Measurements from ENCODE around the gene OR2T1.

OR2T1 gene

DNA sequence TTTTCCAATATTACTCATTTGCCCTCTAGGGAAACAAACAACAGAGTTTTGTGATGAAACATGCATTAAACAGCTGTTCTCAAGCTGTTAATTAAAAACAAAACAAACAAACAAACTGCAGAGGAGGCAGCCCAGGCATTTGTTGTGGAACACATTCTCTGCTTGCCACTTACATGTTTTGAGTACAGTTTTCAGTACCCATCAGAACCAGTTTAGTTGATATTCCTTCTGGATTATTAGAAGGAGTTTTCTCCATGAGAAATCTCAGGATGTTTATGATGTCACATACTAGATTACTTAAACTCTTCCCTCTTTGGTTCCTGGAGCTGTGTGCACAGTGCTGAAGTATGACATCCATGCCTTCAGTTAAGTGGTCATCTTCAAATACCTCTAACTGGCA is 27.4 kb upstream of the OR2T1 start, which contains the start of gene OR2T6:
Gene OR2T6 (plus strand): TSS at position 301 of the 400 bp plus-strand sequence. CDS start 11,863 bp downstream, outside the sequence.
- H3K4me1 ChIP-seq (ENCODE audit: insufficient read depth, low read length, severe bottlenecking), result no peaks in the 10 kb centered on the region
- TF ChIP-seq, protein P1, sequence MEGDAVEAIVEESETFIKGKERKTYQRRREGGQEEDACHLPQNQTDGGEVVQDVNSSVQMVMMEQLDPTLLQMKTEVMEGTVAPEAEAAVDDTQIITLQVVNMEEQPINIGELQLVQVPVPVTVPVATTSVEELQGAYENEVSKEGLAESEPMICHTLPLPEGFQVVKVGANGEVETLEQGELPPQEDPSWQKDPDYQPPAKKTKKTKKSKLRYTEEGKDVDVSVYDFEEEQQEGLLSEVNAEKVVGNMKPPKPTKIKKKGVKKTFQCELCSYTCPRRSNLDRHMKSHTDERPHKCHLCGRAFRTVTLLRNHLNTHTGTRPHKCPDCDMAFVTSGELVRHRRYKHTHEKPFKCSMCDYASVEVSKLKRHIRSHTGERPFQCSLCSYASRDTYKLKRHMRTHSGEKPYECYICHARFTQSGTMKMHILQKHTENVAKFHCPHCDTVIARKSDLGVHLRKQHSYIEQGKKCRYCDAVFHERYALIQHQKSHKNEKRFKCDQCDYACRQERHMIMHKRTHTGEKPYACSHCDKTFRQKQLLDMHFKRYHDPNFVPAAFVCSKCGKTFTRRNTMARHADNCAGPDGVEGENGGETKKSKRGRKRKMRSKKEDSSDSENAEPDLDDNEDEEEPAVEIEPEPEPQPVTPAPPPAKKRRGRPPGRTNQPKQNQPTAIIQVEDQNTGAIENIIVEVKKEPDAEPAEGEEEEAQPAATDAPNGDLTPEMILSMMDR (IDR thresholded peaks at IDR 0.05; ENCODE audit: low read length), result no peak
- no peak for TF ChIP-seq EZH2 (IDR thresholded peaks at IDR 0.05; ENCODE audit: borderline replicate concordance, low read length)

DNA sequence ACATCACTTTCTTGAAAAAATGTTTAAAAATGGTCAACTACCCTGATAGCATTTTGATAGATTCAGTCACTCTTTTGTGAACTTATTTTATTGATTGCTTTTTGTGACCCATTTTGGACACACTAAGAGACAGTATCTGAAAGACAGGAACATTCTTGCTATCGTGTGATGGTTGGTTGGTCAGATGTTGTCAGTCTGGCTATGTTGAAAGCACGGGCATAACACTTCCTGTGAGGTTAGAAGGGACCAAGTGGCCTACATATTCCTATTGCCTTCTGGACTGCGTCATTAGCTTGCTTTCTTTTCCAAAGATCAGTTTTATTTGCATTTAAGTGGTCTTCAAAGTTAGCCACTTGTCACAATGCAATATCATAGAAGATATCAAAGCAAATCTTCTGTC is 25.9 kb upstream of the OR2T1 start:
- Histone ChIP-seq H3K36me3 (ENCODE audit: insufficient read depth, low read length) (no peaks in the 10 kb centered on the region), H3K27me3 (ENCODE audit: insufficient read depth, low read length) (no peaks in the 10 kb centered on the region), H3F3A (ENCODE audit: insufficient read depth, low read length) (no peaks in the 10 kb centered on the region), H3K9me3 (ENCODE audit: low read length) (no peaks in the 10 kb centered on the region), H3K4me2 (ENCODE audit: low read length) (no peak overlapping the region), H3K9ac (ENCODE audit: low read length) (no peak overlapping the region), H2AFZ (ENCODE audit: low read length) (no peak overlapping the region), H3K4me1 (ENCODE audit: insufficient read depth, low read length, severe bottlenecking) (no peaks in the 10 kb centered on the region), H3K27ac (ENCODE audit: low read depth, low read length, poor library complexity, severe bottlenecking) (no peak overlapping the region), H3K4me3 (ENCODE audit: low read depth, low read length, poor library complexity, severe bottlenecking) (no peak overlapping the region), H4K20me1 (ENCODE audit: insufficient read depth, low read length) (no peaks in the 10 kb centered on the region), H3K9me2 (ENCODE audit: low read depth, low read length) (no peaks in the 10 kb centered on the region), H3K79me2 (ENCODE audit: insufficient read depth, low read length) (no peaks in the 10 kb centered on the region)
- TF ChIP-seq, protein P1 (IDR thresholded peaks at IDR 0.05; ENCODE audit: low read length), result no peak
- TF ChIP-seq EZH2 (IDR thresholded peaks at IDR 0.05; ENCODE audit: borderline replicate concordance, low read length), result no peak

More for the DNA sequence above, 27.4 kb upstream of the OR2T1 start, which contains the start of gene OR2T6:
- Histone ChIP-seq H3K27me3 (ENCODE audit: insufficient read depth, low read length) (no peaks in the 10 kb centered on the region), H3K9ac (ENCODE audit: low read length) (no peak within 1 kb of the TSS), H3K9me2 (ENCODE audit: low read depth, low read length) (no peaks in the 10 kb centered on the region), H3F3A (ENCODE audit: insufficient read depth, low read length) (no peaks in the 10 kb centered on the region), H3K9me3 (ENCODE audit: low read length) (no peaks in the 10 kb centered on the region), H3K4me3 (ENCODE audit: low read depth, low read length, poor library complexity, severe bottlenecking) (no peak within 1 kb of the TSS), H2AFZ (ENCODE audit: low read length) (no peak within 1 kb of the TSS), H3K27ac (ENCODE audit: low read depth, low read length, poor library complexity, severe bottlenecking) (no peak within 1 kb of the TSS), H3K79me2 (ENCODE audit: insufficient read depth, low read length) (no peaks in the 10 kb centered on the region), H4K20me1 (ENCODE audit: insufficient read depth, low read length) (no peaks in the 10 kb centered on the region), H3K36me3 (ENCODE audit: insufficient read depth, low read length) (no peaks in the 10 kb centered on the region), H3K4me2 (ENCODE audit: low read length) (no peak within 1 kb of the TSS)

DNA sequence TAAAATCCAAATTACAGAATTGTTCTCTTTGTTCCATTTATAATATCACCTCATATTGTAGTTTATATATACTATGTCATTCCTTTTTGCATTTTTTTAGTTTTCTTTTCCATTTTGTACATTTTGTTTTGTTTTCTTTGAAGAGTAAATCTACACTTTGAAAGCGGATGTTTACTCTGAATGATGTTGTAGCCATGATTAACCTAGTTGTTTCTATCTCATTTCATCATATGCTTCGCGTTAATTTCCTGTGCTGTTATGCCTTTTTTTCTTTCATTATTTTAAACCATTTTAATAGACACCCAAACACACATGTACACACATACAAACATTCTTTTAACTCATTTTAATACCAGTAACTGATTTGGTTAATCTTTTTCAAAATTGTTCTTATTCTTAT is 22.0 kb upstream of the OR2T1 start:
- Histone ChIP-seq H4K20me1 (ENCODE audit: insufficient read depth, low read length) (no peaks in the 10 kb centered on the region), H3F3A (ENCODE audit: insufficient read depth, low read length) (no peaks in the 10 kb centered on the region), H3K4me2 (ENCODE audit: low read length) (no peak overlapping the region), H3K79me2 (ENCODE audit: insufficient read depth, low read length) (no peaks in the 10 kb centered on the region), H3K9me3 (ENCODE audit: low read length) (no peaks in the 10 kb centered on the region), H3K27me3 (ENCODE audit: insufficient read depth, low read length) (no peaks in the 10 kb centered on the region), H2AFZ (ENCODE audit: low read length) (no peak overlapping the region), H3K9ac (ENCODE audit: low read length) (no peak overlapping the region), H3K9me2 (ENCODE audit: low read depth, low read length) (no peaks in the 10 kb centered on the region), H3K4me3 (ENCODE audit: low read depth, low read length, poor library complexity, severe bottlenecking) (no peak overlapping the region), H3K27ac (ENCODE audit: low read depth, low read length, poor library complexity, severe bottlenecking) (no peak overlapping the region), H3K4me1 (ENCODE audit: insufficient read depth, low read length, severe bottlenecking) (no peaks in the 10 kb centered on the region), H3K36me3 (ENCODE audit: insufficient read depth, low read length) (no peaks in the 10 kb centered on the region)
- TF ChIP-seq, protein P1 (IDR thresholded peaks at IDR 0.05; ENCODE audit: low read length), result no peak
- no peak for TF ChIP-seq EZH2 (IDR thresholded peaks at IDR 0.05; ENCODE audit: borderline replicate concordance, low read length)

Data from OCI-LY1 (cell line).